Fibroblast of pulmonary artery (primary cell): Measurements from ENCODE around the gene C7orf25.

Experiments
- DNase-seq: peaks from one replicate; pipeline ENCODE4 v3.0.0-alpha.2; 2010; ENCODE audit warnings: low read depth
- H3K4me3 ChIP-seq: replicated peaks from 2 replicates; pipeline ENCODE4 v1.5.1; 2011; ENCODE audit warnings: low read depth, mild to moderate bottlenecking, control low read depth, low read length, moderate library complexity
- CTCF ChIP-seq: IDR thresholded peaks from 2 replicates; pipeline ENCODE4 v1.5.1; 2011; ENCODE audit warnings: mild to moderate bottlenecking, control low read depth, low read length, inconsistent platforms; ENCODE audit errors: missing control alignments

The C7orf25 gene

GRCh38 chr7:42935861-42936260 is 24.0 kb upstream of the C7orf25 start:
- no peak for TF ChIP-seq CTCF
- DNase-seq: no peak
- H3K4me3 ChIP-seq: no peak overlapping the region

- no peak overlapping the region for H3K4me3 ChIP-seq
- no peak for TF ChIP-seq CTCF
- no peak for DNase-seq
These were observed 22.4 kb upstream of the C7orf25 start for GRCh38 chr7:42934291-42934690.

- H3K4me3 ChIP-seq: peak overlapping the region; percentile 96
- no peak for TF ChIP-seq CTCF
- peak; percentile 47 for DNase-seq
These were observed 21.1 kb upstream of the C7orf25 start for GRCh38 chr7:42932811-42933591.

GRCh38 chr7:42931834-42932651 is 20.2 kb upstream of the C7orf25 start, which contains the start of the genes MRPL32 and PSMA2:
TSS of gene MRPL32 (plus strand) at chr7:42932376. CDS start at chr7:42932387, 11 bp downstream.
TSS of gene PSMA2 (minus strand) at chr7:42932174. CDS start at chr7:42932158, 16 bp downstream.
- H3K4me3 ChIP-seq: peak within 1 kb of the TSS; percentile 96
- TF ChIP-seq CTCF: no peak
- DNase-seq: peak; percentile 98

GRCh38 chr7:42931447-42931833 is 19.6 kb upstream of the C7orf25 start:
- TF ChIP-seq CTCF: no peak
- no peak for DNase-seq
- H3K4me3 ChIP-seq: peak overlapping the region; percentile 96

- H3K4me3 ChIP-seq: peak overlapping the region; percentile 96
- peak; percentile 27 for DNase-seq
- TF ChIP-seq CTCF: no peak
These were observed 19.0 kb upstream of the C7orf25 start for GRCh38 chr7:42930889-42931288.
